Neural cell (in vitro differentiated cells): ENCODE measurements around the gene GUCA1C.

Source experiments
- CTCF ChIP-seq: fragments of 450-650 bp; IDR thresholded peaks from 2 replicates; pipeline ENCODE4 v1.5.1; 2014; ENCODE audit warnings: antibody characterized with exemption, mild to moderate bottlenecking, moderate library complexity; ENCODE audit not compliant: poor library complexity, severe bottlenecking
- EP300 ChIP-seq: fragments of 450-650 bp; conservative IDR thresholded peaks from 2 replicates; pipeline ENCODE4 v1.6.1; 2014; ENCODE audit warnings: antibody characterized with exemption, mild to moderate bottlenecking, moderate library complexity; ENCODE audit not compliant: poor library complexity, severe bottlenecking
- EZH2 ChIP-seq: fragments of 200-600, 300-800 bp; shearing (Covaris generic), sonication (generic); IDR thresholded peaks from 2 replicates; pipeline ENCODE4 v1.6.1; 2014; ENCODE audit warnings: antibody characterized with exemption, low read length, borderline replicate concordance, mild to moderate bottlenecking; ENCODE audit not compliant: insufficient read depth, poor library complexity, severe bottlenecking
- POLR2AphosphoS5 ChIP-seq: IDR thresholded peaks from 2 replicates; pipeline ENCODE4 v1.6.1; 2012
- RAD21 ChIP-seq: fragments of 450-650 bp; conservative IDR thresholded peaks from 2 replicates; pipeline ENCODE4 v1.6.1; 2014; ENCODE audit warnings: antibody characterized with exemption, mild to moderate bottlenecking, moderate library complexity
- REST ChIP-seq: IDR thresholded peaks from 2 replicates; pipeline ENCODE4 v1.6.1; 2012; ENCODE audit warnings: borderline replicate concordance

DNA sequence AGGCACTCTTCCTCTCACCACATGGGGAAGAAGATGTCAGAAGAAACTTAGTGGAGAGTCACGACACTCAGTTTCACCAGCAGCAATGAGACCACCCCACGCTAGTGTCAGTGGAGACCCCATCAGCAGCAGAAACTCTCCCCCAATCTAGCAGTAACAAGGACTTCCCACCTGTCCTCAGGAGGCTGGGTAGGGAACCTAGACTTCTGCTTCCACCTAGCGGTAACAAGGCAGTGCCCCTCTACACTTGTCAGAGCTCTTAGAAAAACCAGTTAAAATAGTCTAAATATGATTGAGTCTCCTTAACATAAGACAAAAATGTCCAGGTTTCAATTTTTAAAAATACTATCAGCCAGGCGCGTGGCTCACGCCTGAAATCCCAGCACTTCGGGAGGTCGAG lies 73.8 kb downstream of the GUCA1C start:
- TF ChIP-seq CTCF (no peak), EZH2 (no peak), POLR2AphosphoS5 (no peak), RAD21 (no peak), EP300 (no peak), REST (no peak)
